CD4-positive, alpha-beta memory T cell (primary cell): ENCODE results near the gene CLCF1. TPM values are rescaled to one million over a fixed set of nuclear protein-coding genes. Genes with fewer than 3 reads are reported as not detected.

Experiments
- CTCF ChIA-PET: fragments of 350-600 bp; sonication (Branson Sonifier 250); formaldehyde crosslinking; loops from one replicate; lab custom pipeline; 2021; ENCODE audit warnings: inconsistent platforms; ENCODE audit not compliant: partially characterized antibody; lab: Charles Lee
- POLR2A ChIA-PET: fragments of 350-600 bp; sonication (Branson Sonifier 250); formaldehyde crosslinking; loops from one replicate; lab custom pipeline; 2021; ENCODE audit not compliant: partially characterized antibody; lab: Charles Lee
- DNase-seq, 5 donors: peaks; one replicate each; pipeline versions ENCODE4 v3.0.0 to v3.0.0-alpha.2; 2020 to 2022; ENCODE audit warnings: mixed read lengths in 1 of 5
- H3K27ac ChIP-seq: one replicate; pipeline ENCODE4 v1.7.0; 2013; ENCODE audit warnings: low read depth, low read length
- H3K27me3 ChIP-seq: 2 replicates; pipeline ENCODE4 v1.7.0; 2013; ENCODE audit warnings: mild to moderate bottlenecking, low read length, moderate library complexity; ENCODE audit not compliant: insufficient read depth
- H3K36me3 ChIP-seq: 2 replicates; pipeline ENCODE4 v1.7.0; 2013; ENCODE audit warnings: mild to moderate bottlenecking, low read length, moderate library complexity; ENCODE audit not compliant: insufficient read depth
- H3K4me1 ChIP-seq: 2 replicates; pipeline ENCODE4 v1.7.0; 2013; ENCODE audit warnings: mild to moderate bottlenecking, low read length, moderate library complexity; ENCODE audit not compliant: insufficient read depth
- H3K4me3 ChIP-seq, 2 donors: one replicate each; pipeline ENCODE4 v1.7.0; 2013; ENCODE audit warnings: low read length in 2 of 2, mild to moderate bottlenecking in 1 of 2
- H3K9me3 ChIP-seq, 2 donors: one replicate each; pipeline ENCODE4 v1.7.0; 2013; ENCODE audit warnings: low read length in 2 of 2, control low read depth in 1 of 2; ENCODE audit not compliant: control insufficient read depth in 1 of 2
- H3K27ac Mint-ChIP-seq, 7 donors: one replicate each; pipeline ENCODE4 v1.8.0; 2020 to 2021; ENCODE audit warnings: mixed read lengths in 7 of 7, mild to moderate bottlenecking in 6 of 7, inconsistent platforms in 3 of 7, moderate library complexity in 3 of 7
- H3K27me3 Mint-ChIP-seq, 2 donors: one replicate each; pipeline ENCODE4 v1.8.0; 2020 to 2021; ENCODE audit warnings: mixed read lengths in 2 of 2
- H3K36me3 Mint-ChIP-seq, 2 donors: one replicate each; pipeline ENCODE4 v1.8.0; 2020 to 2021; ENCODE audit warnings: mixed read lengths in 2 of 2, inconsistent platforms in 1 of 2, mild to moderate bottlenecking in 1 of 2
- H3K4me1 Mint-ChIP-seq, 4 donors: one replicate each; pipeline ENCODE4 v1.8.0; 2020 to 2021; ENCODE audit warnings: mixed read lengths in 4 of 4, mild to moderate bottlenecking in 1 of 4
- H3K4me3 Mint-ChIP-seq, 8 donors: one replicate each; pipeline ENCODE4 v1.8.0; 2020 to 2021; ENCODE audit warnings: mixed read lengths in 8 of 8, mild to moderate bottlenecking in 7 of 8, moderate library complexity in 6 of 8, inconsistent platforms in 3 of 8
- H3K9me3 Mint-ChIP-seq, 8 donors: one replicate each; pipeline ENCODE4 v1.8.0; 2020 to 2021; ENCODE audit warnings: mixed read lengths in 8 of 8, mild to moderate bottlenecking in 5 of 8, inconsistent platforms in 3 of 8, moderate library complexity in 1 of 8
- intact Hi-C: fragments of 100-400 bp; cut with micrococcal nuclease; formaldehyde crosslinking; loops from one replicate; pipeline ENCODE4 v1.15.1; 2023
- polyA plus RNA-seq, 2 donors: library from polyadenylated mRNA; unstranded; fragments of 300-500 nt; fragmentation: Illumina TruSeq; gene quantifications; one replicate each; pipeline ENCODE4 v1.2.3, GENCODE V29; 2021
- total RNA-seq, 2 experiments: library from RNA; stranded (reverse); gene quantifications; one replicate each; pipeline ENCODE4 v1.2.3, GENCODE V29; 2021

The CLCF1 gene
- 1 to 10 TPM; 5.4 to 6.4 TPM for total RNA-seq
- 1 to 10 TPM in 1 of 2 donors, under 1 TPM in 1; 0.45 to 4.4 TPM for polyA plus RNA-seq

GRCh38 chr11:67372993-67373647, at the start of gene CLCF1:
CLCF1 (minus strand) TSS chr11:67373598; CDS start chr11:67373539, 59 bp downstream.
- DNase-seq, result peak in 1 of 5 donors; percentile 53
- ChIA-PET CTCF (interaction anchor here (1.1 to 24.8 kb wide), 7 partner anchors 10 to 110 kb away, joined by 3 to 1065 read pairs (median 16); partner anchors contain the start of gene POLD4), POLR2A (interaction anchor here (0.6 to 19.7 kb wide), 25 partner anchors 9 to 757 kb away, joined by 3 to 449 read pairs (median 4); partner anchors contain the start of genes AIP, ANKRD13D, PITPNM1 and POLD4)
- Mint-ChIP-seq H3K27me3 (peaks cover 4% of the 10 kb centered on the region in 2 donors), H3K9me3 (peaks cover 0 to 2% (median 0%) of the 10 kb centered on the region in 8 donors), H3K4me1 (peaks cover 45 to 77% (median 51%) of the 10 kb centered on the region in 4 donors), H3K36me3 (peaks cover 0 to 10% of the 10 kb centered on the region in 2 donors), H3K4me3 (peak within 1 kb of the TSS; percentile 89 to 99 (median 95)), H3K27ac (peak within 1 kb of the TSS; percentile 92 to 99 (median 97))
- H3K9me3 ChIP-seq, result no peaks in the 10 kb centered on the region
- peak within 1 kb of the TSS; percentile 75 for H3K27ac ChIP-seq
- intact Hi-C loops, result loop anchor here (1.0 to 5.0 kb wide), 2 partner anchors 20 to 106 kb away; partner anchors contain the start of genes GRK2 and POLD4
- H3K27me3 ChIP-seq, result no peaks in the 10 kb centered on the region
- peak within 1 kb of the TSS; percentile 34 to 63 for H3K4me3 ChIP-seq
- H3K4me1 ChIP-seq, result peaks cover 63% of the 10 kb centered on the region
- H3K36me3 ChIP-seq, result no peaks in the 10 kb centered on the region

GRCh38 chr11:67422891-67423290, 49.5 kb upstream of the CLCF1 start:
- intact Hi-C loops, result no loop called here
- H3K4me3 Mint-ChIP-seq, result peak overlapping the region in 3 of 8 donors; percentile 18 to 70 (median 27)
- no peaks in the 10 kb centered on the region for H3K27me3 Mint-ChIP-seq
- Histone ChIP-seq H3K4me3 (no peak overlapping the region), H3K4me1 (peaks cover 40% of the 10 kb centered on the region), H3K27me3 (no peaks in the 10 kb centered on the region), H3K27ac (no peak overlapping the region), H3K9me3 (no peaks in the 10 kb centered on the region), H3K36me3 (no peaks in the 10 kb centered on the region)
- H3K9me3 Mint-ChIP-seq, result no peaks in the 10 kb centered on the region
- no peaks in the 10 kb centered on the region for H3K36me3 Mint-ChIP-seq
- ChIA-PET CTCF (no interaction called here), POLR2A (interaction anchor here (0.6 to 31.8 kb wide), 6 partner anchors 4 to 70 kb away, joined by 3 to 2262 read pairs (median 354); partner anchors contain the start of genes CARNS1, POLD4, PPP1CA and PTPRCAP)
- H3K27ac Mint-ChIP-seq, result peak overlapping the region in 3 of 7 donors; percentile 29 to 64 (median 59)
- DNase-seq, result no peak
- peaks cover 17 to 51% (median 36%) of the 10 kb centered on the region in 4 donors for H3K4me1 Mint-ChIP-seq

- Mint-ChIP-seq H3K36me3 (no peaks in the 10 kb centered on the region), H3K27ac (peak overlapping the region; percentile 64 to 94 (median 92)), H3K4me3 (peak overlapping the region; percentile 67 to 85 (median 73)), H3K27me3 (no peaks in the 10 kb centered on the region), H3K4me1 (peaks cover 24 to 56% (median 40%) of the 10 kb centered on the region in 4 donors), H3K9me3 (no peaks in the 10 kb centered on the region)
- H3K4me3 ChIP-seq, result peak overlapping the region in 1 of 2 donors; percentile 20
- no peak for DNase-seq
- peaks cover 46% of the 10 kb centered on the region for H3K4me1 ChIP-seq
- no peaks in the 10 kb centered on the region for H3K9me3 ChIP-seq
- ChIA-PET POLR2A (interaction anchor here (1.0 to 31.8 kb wide), 13 partner anchors 3 to 144 kb away, joined by 3 to 2262 read pairs (median 16); partner anchors contain the start of genes AIP, CARNS1, CORO1B and PITPNM1), CTCF (interaction anchor here (2.8 to 6.4 kb wide), 2 partner anchors 18 to 47 kb away, joined by 8 to 63 read pairs; partner anchors contain the start of genes PPP1CA, TBC1D10C and TMEM134)
- intact Hi-C loops, result loop anchor here (1.0 kb wide), 2 partner anchors 16 to 18 kb away; partner anchors contain the start of gene PTPRCAP
- H3K36me3 ChIP-seq, result no peaks in the 10 kb centered on the region
- H3K27ac ChIP-seq, result peak overlapping the region; percentile 66
- H3K27me3 ChIP-seq, result no peaks in the 10 kb centered on the region
Observed at GRCh38 chr11:67421430-67422031, 48.1 kb upstream of the CLCF1 start.

GRCh38 chr11:67420646-67421429, 47.4 kb upstream of the CLCF1 start:
- H3K4me1 ChIP-seq, result peaks cover 53% of the 10 kb centered on the region
- ChIA-PET POLR2A (interaction anchor here (0.5 to 31.8 kb wide), 18 partner anchors 9 to 144 kb away, joined by 3 to 2262 read pairs (median 6); partner anchors contain the start of genes AIP, CORO1B, PITPNM1 and POLD4), CTCF (interaction anchor here (1.3 to 6.4 kb wide), 4 partner anchors 14 to 48 kb away, joined by 3 to 63 read pairs (median 6); partner anchors contain the start of genes PPP1CA, TBC1D10C and TMEM134)
- Mint-ChIP-seq H3K36me3 (no peaks in the 10 kb centered on the region), H3K9me3 (no peaks in the 10 kb centered on the region), H3K4me1 (peaks cover 29 to 63% (median 46%) of the 10 kb centered on the region in 4 donors), H3K27me3 (no peaks in the 10 kb centered on the region), H3K27ac (peak overlapping the region; percentile 64 to 94 (median 92)), H3K4me3 (peak overlapping the region; percentile 67 to 87 (median 80))
- peak; percentile 96 to 99 (median 97) for DNase-seq
- H3K9me3 ChIP-seq, result no peaks in the 10 kb centered on the region
- peak overlapping the region; percentile 66 for H3K27ac ChIP-seq
- no peaks in the 10 kb centered on the region for H3K36me3 ChIP-seq
- H3K27me3 ChIP-seq, result no peaks in the 10 kb centered on the region
- intact Hi-C loops, result loop anchor here (1.0 kb wide), 2 partner anchors 16 to 18 kb away; partner anchors contain the start of gene PTPRCAP
- H3K4me3 ChIP-seq, result peak overlapping the region in 1 of 2 donors; percentile 69

- Histone ChIP-seq H3K27me3 (no peaks in the 10 kb centered on the region), H3K27ac (peak overlapping the region; percentile 66), H3K4me3 (peak overlapping the region in 1 of 2 donors; percentile 69), H3K4me1 (peaks cover 56% of the 10 kb centered on the region), H3K36me3 (no peaks in the 10 kb centered on the region), H3K9me3 (no peaks in the 10 kb centered on the region)
- POLR2A ChIA-PET, result interaction anchor here (0.5 to 31.8 kb wide), 17 partner anchors 8 to 85 kb away, joined by 3 to 2262 read pairs (median 6); partner anchors contain the start of genes AIP, CORO1B, PITPNM1 and POLD4
- Mint-ChIP-seq H3K36me3 (no peaks in the 10 kb centered on the region), H3K4me3 (peak overlapping the region; percentile 82 to 88 (median 86)), H3K27ac (peak overlapping the region; percentile 52 to 92 (median 88)), H3K4me1 (peaks cover 29 to 65% (median 48%) of the 10 kb centered on the region in 4 donors), H3K27me3 (no peaks in the 10 kb centered on the region), H3K9me3 (no peaks in the 10 kb centered on the region)
- intact Hi-C loops, result no loop called here
- DNase-seq, result no peak
- CTCF ChIA-PET, result interaction anchor here (1.3 to 6.4 kb wide), 4 partner anchors 13 to 48 kb away, joined by 3 to 63 read pairs (median 6); partner anchors contain the start of genes PPP1CA, TBC1D10C and TMEM134
Observed at GRCh38 chr11:67420147-67420645, 46.8 kb upstream of the CLCF1 start.
